T-cell (primary cell): Measurements from ENCODE around the gene PLEKHG7. TPM values are rescaled to one million over a fixed set of nuclear protein-coding genes. Genes with fewer than 3 reads are reported as not detected.

ENCODE experiments used
- ATAC-seq, 4 experiments: fragments of 200-7000 bp in 3 of 4; fragments of 150-1000 bp in 1 of 4; cut with Tn5 transposase; replicated peaks in 1 of 4; 1 replicate in 3 of 4; 2 replicates in 1 of 4; pipeline ENCODE4 v1.10.0; 2021; ENCODE audit warnings: moderate library complexity in 3 of 4, mild to moderate bottlenecking in 2 of 4, moderate number of reproducible peaks in 1 of 4
- CTCF ChIA-PET, 2 donors: fragments of 300-600 bp; sonication (Branson Sonifier 250); formaldehyde crosslinking; loops; one replicate each; lab custom pipeline; 2022; ENCODE audit warnings: antibody characterized with exemption in 2 of 2; lab: Charles Lee
- POLR2A ChIA-PET, 2 donors: fragments of 300-600 bp; sonication (Branson Sonifier 250); formaldehyde crosslinking; loops; one replicate each; lab custom pipeline; 2022; ENCODE audit warnings: antibody characterized with exemption in 2 of 2; lab: Charles Lee
- DNase-seq, 35 experiments: peaks; one replicate each; pipeline versions ENCODE4 v3.0.0 to v3.0.0-alpha.2; 2013 to 2023
- H3K27ac ChIP-seq: one replicate; pipeline ENCODE4 v1.5.1; 2013; ENCODE audit warnings: low read length
- H3K27me3 ChIP-seq, 2 experiments: replicated peaks in 1 of 2; 1 replicate in 1 of 2; 2 replicates in 1 of 2; pipeline versions ENCODE4 v1.6.1 to v1.7.0; 2013; ENCODE audit warnings: low read length in 1 of 2, mixed read lengths in 1 of 2; ENCODE audit not compliant: control insufficient read depth in 2 of 2, insufficient read depth in 2 of 2; ENCODE audit errors: extremely low read depth in 1 of 2
- H3K36me3 ChIP-seq, 2 donors: 1 replicate in 1 of 2; 2 replicates in 1 of 2; pipeline versions ENCODE4 v1.6.1 to v1.7.0; 2013; ENCODE audit warnings: low read length in 1 of 2; ENCODE audit not compliant: control insufficient read depth in 2 of 2, insufficient read depth in 1 of 2; ENCODE audit errors: extremely low read depth in 1 of 2
- H3K4me1 ChIP-seq, 2 experiments: 1 replicate in 1 of 2; 2 replicates in 1 of 2; pipeline versions ENCODE4 v1.6.1 to v1.7.0; 2013; ENCODE audit warnings: low read length in 2 of 2, mixed read lengths in 1 of 2; ENCODE audit not compliant: insufficient read depth in 2 of 2, control insufficient read depth in 1 of 2; ENCODE audit errors: extremely low read depth in 1 of 2
- H3K4me3 ChIP-seq, 2 donors: 1 replicate in 1 of 2; 2 replicates in 1 of 2; pipeline versions ENCODE4 v1.5.1 to v1.7.0; 2013; ENCODE audit warnings: mild to moderate bottlenecking in 2 of 2, low read length in 1 of 2, moderate library complexity in 1 of 2; ENCODE audit not compliant: control insufficient read depth in 1 of 2; ENCODE audit errors: extremely low read depth in 1 of 2
- H3K9me3 ChIP-seq: 2 replicates; pipeline ENCODE4 v1.7.0; 2013
- H3K27ac Mint-ChIP-seq, 2 donors: one replicate each; pipeline ENCODE4 v1.8.0; 2020 to 2021; ENCODE audit warnings: mild to moderate bottlenecking in 2 of 2, mixed read lengths in 2 of 2
- H3K27me3 Mint-ChIP-seq, 2 donors: one replicate each; pipeline ENCODE4 v1.8.0; 2021 to 2022; ENCODE audit warnings: mixed read lengths in 2 of 2
- H3K36me3 Mint-ChIP-seq: one replicate; pipeline ENCODE4 v1.8.0; 2021; ENCODE audit warnings: mixed read lengths
- H3K4me1 Mint-ChIP-seq, 3 donors: one replicate each; pipeline ENCODE4 v1.8.0; 2020 to 2022; ENCODE audit warnings: mixed read lengths in 3 of 3, mild to moderate bottlenecking in 1 of 3
- H3K4me3 Mint-ChIP-seq, 3 donors: one replicate each; pipeline ENCODE4 v1.8.0; 2020 to 2022; ENCODE audit warnings: mild to moderate bottlenecking in 3 of 3, mixed read lengths in 3 of 3, moderate library complexity in 3 of 3
- H3K9me3 Mint-ChIP-seq, 3 donors: one replicate each; pipeline ENCODE4 v1.8.0; 2020 to 2022; ENCODE audit warnings: mixed read lengths in 3 of 3
- WGBS: methylation state at CpG from one replicate; pipeline ENCODE4 v1.1.5; 2013; ENCODE audit warnings: missing lambda C conversion rate; ENCODE audit not compliant: insufficient coverage; 5-methylcytosine and 5-hydroxymethylcytosine counted together
- total RNA-seq, 35 experiments: library from RNA in 6 of 35; stranded (reverse) in 6 of 35; fragments of 120-200 nt in 1 of 35; gene quantifications; one replicate each; pipeline versions ENCODE4 v1.2.1 to v1.2.4 and lab custom pipeline; 2013 to 2026

PLEKHG7 gene
- total RNA-seq, 5 donors from 2014 or later (not counting 1 experiment from before 2014, with no cell fraction given), result 0.13 to 0.30 (median 0.19) TPM; not detected in 2

DNA sequence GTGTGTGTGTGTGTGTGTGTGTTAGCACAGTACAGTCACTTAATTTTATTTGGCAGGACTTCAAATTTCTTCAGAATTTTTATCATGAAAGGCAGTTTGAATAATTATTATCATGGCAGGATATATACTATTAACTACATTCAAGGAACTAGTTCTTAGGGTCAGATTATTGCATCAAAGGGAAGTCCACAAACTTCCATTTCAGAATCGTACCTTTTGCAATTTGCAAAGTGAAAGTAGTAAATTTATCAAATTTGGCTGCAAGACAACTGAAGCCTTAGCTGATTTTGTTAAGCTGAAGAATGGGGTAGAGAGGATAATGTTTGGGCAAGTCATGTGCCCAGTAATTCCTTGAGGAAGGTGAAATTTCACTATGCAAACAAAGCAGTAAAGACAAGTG lies 68.2 kb downstream of the PLEKHG7 start:
- no CpG with 5 or more reads among the region's 1 CpG for WGBS
- H3K27me3 Mint-ChIP-seq, result no peaks in the 10 kb centered on the region
- peak overlapping the region; percentile 28 to 37 for H3K27ac Mint-ChIP-seq
- Histone ChIP-seq H3K9me3 (no peaks in the 10 kb centered on the region), H3K4me1 (peaks cover 4 to 15% of the 10 kb centered on the region in 2 experiments), H3K36me3 (peaks cover 0 to 3% of the 10 kb centered on the region in 2 donors), H3K27me3 (no peaks in the 10 kb centered on the region), H3K4me3 (no peak overlapping the region), H3K27ac (no peak overlapping the region)
- H3K36me3 Mint-ChIP-seq, result peaks cover 6% of the 10 kb centered on the region
- ATAC-seq (no peak), DNase-seq (no peak)
- H3K4me1 Mint-ChIP-seq, result peaks cover 25 to 30% (median 28%) of the 10 kb centered on the region in 3 donors
- no peak overlapping the region for H3K4me3 Mint-ChIP-seq
- H3K9me3 Mint-ChIP-seq, result no peaks in the 10 kb centered on the region
- ChIA-PET POLR2A (interaction anchor here in 1 of 2 donors (0.7 kb wide), 1 partner anchor 14 kb away, joined by 4 read pairs; no protein-coding TSS in a partner anchor), CTCF (interaction anchor here in 1 of 2 donors (1.0 kb wide), 1 partner anchor 13 kb away, joined by 3 read pairs; no protein-coding TSS in a partner anchor)

DNA sequence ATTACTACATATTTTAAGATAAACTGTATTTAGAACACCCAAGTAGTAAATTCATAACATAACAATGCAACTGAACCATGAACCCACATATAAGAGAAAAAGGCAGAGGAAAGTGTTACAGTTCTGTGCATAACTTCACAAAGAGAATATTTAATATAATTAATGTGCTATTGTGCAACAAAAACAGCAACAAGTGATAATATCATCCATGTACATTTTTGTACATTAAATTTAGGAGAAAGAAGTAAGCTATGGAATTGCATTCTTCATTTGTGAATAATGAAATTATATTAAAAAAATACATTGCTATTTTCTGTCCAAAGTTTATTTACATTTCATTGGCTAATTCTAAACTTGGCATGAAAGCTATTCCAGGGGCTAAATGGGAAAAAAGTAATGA lies 72.6 kb downstream of the PLEKHG7 start:
- H3K4me3 Mint-ChIP-seq, result no peak overlapping the region
- H3K27ac Mint-ChIP-seq, result no peak overlapping the region
- no peak overlapping the region for H3K27ac ChIP-seq
- ATAC-seq (no peak), DNase-seq (no peak)
- no peaks in the 10 kb centered on the region for H3K9me3 Mint-ChIP-seq
- H3K36me3 ChIP-seq, result peaks cover 0 to 17% of the 10 kb centered on the region in 2 donors
- POLR2A ChIA-PET, result no interaction called here
- peaks cover 9 to 14% (median 10%) of the 10 kb centered on the region in 3 donors for H3K4me1 Mint-ChIP-seq
- CTCF ChIA-PET, result interaction anchor here in 1 of 2 donors (0.6 kb wide), 1 partner anchor 644 kb away, joined by 4 read pairs; no protein-coding TSS in a partner anchor
- no peak overlapping the region for H3K4me3 ChIP-seq
- peaks cover 30% of the 10 kb centered on the region for H3K36me3 Mint-ChIP-seq
- H3K27me3 ChIP-seq, result no peaks in the 10 kb centered on the region
- H3K4me1 ChIP-seq, result no peaks in the 10 kb centered on the region
- no peaks in the 10 kb centered on the region for H3K9me3 ChIP-seq
- no peaks in the 10 kb centered on the region for H3K27me3 Mint-ChIP-seq

DNA sequence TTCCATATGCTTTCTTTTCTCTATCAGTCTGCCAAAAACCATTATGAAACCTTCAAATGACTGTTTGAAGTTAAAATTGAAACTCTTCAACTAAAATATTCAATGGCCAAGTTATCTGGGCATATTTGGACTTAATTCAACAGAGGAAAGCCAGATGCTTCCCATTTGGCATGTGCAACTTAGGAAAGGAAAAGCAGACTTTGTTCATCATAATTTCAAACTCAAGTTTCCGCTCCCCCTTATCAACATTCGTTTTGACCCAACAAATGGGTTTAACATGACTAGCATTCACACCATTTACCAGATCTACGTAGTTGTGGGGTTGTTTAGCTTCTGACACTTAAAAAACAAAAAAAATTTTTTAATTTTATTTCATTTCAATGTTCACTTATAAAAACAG lies 75.7 kb downstream of the PLEKHG7 start:
- CTCF ChIA-PET, result interaction anchor here (0.5 to 0.6 kb wide), 2 partner anchors 588 to 614 kb away, joined by 3 read pairs; no protein-coding TSS in a partner anchor
- no peaks in the 10 kb centered on the region for H3K27me3 Mint-ChIP-seq
- peaks cover 40% of the 10 kb centered on the region for H3K36me3 Mint-ChIP-seq
- no CpG with 5 or more reads among the region's 3 CpGs for WGBS
- no peaks in the 10 kb centered on the region for H3K4me1 Mint-ChIP-seq
- no peak overlapping the region for H3K4me3 Mint-ChIP-seq
- ATAC-seq, result no peak
- Histone ChIP-seq H3K27me3 (no peaks in the 10 kb centered on the region), H3K36me3 (peaks cover 0 to 34% of the 10 kb centered on the region in 2 donors), H3K27ac (no peak overlapping the region), H3K4me3 (no peak overlapping the region), H3K9me3 (no peaks in the 10 kb centered on the region), H3K4me1 (no peaks in the 10 kb centered on the region)
- H3K9me3 Mint-ChIP-seq, result no peaks in the 10 kb centered on the region
- POLR2A ChIA-PET, result interaction anchor here (0.5 kb wide), 2 partner anchors 454 to 656 kb away, joined by 4 read pairs; no protein-coding TSS in a partner anchor
- no peak for DNase-seq
- H3K27ac Mint-ChIP-seq, result no peak overlapping the region

DNA sequence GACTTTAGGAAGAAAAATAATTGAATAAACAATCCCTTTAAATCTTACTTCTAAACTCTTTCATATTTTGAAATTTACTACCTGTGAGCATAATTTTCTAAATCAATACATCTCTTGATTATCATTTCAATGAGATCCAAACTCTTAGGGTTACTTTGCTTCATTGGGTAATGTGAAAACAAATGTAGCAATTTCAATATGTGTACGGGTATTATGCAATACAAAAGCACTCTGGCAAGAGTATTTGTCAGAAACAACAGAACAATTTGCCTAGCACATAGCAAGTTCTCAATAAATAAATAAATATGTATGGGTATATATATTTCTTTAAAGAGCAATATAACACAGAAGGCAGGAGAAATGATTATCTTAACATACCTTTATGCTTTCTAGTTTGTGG lies 77.1 kb downstream of the PLEKHG7 start:
- Histone ChIP-seq H3K27me3 (no peaks in the 10 kb centered on the region), H3K4me3 (no peak overlapping the region), H3K9me3 (no peaks in the 10 kb centered on the region), H3K27ac (no peak overlapping the region), H3K4me1 (no peaks in the 10 kb centered on the region), H3K36me3 (peaks cover 0 to 35% of the 10 kb centered on the region in 2 donors)
- ChIA-PET POLR2A (no interaction called here), CTCF (no interaction called here)
- no peak for ATAC-seq
- Mint-ChIP-seq H3K36me3 (peaks cover 42% of the 10 kb centered on the region), H3K4me1 (no peaks in the 10 kb centered on the region), H3K27me3 (no peaks in the 10 kb centered on the region), H3K27ac (no peak overlapping the region), H3K4me3 (no peak overlapping the region), H3K9me3 (no peaks in the 10 kb centered on the region)
- DNase-seq, result no peak
- no CpG with 5 or more reads among the region's 1 CpG for WGBS

DNA sequence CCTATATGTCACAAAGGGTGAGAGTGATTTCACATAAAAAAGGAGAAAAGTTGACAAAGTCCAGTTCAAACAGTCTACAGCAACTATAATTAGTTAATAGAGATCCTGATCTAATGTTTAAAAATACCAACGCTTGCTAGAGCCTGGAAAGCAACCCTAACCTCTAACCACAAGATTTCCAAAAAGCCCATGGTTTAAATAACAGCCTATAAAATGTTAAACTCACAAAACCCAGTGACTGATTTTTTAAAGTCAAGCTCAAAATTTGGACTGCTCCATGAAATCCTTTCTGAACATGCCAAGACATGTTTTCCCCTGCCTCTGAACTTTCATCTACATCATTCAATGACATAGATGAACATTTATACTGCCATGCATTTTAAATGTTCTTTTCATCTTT lies 81.6 kb downstream of the PLEKHG7 start:
- DNase-seq (no peak), ATAC-seq (no peak)
- POLR2A ChIA-PET, result interaction anchor here in 1 of 2 donors (0.5 kb wide), 1 partner anchor 508 kb away, joined by 3 read pairs; no protein-coding TSS in a partner anchor
- peaks cover 6 to 10% (median 8%) of the 10 kb centered on the region in 3 donors for H3K4me1 Mint-ChIP-seq
- no peak overlapping the region for H3K4me3 Mint-ChIP-seq
- Histone ChIP-seq H3K27ac (no peak overlapping the region), H3K4me1 (peaks cover 0 to under 1% of the 10 kb centered on the region in 2 experiments), H3K4me3 (no peak overlapping the region), H3K27me3 (no peaks in the 10 kb centered on the region), H3K9me3 (no peaks in the 10 kb centered on the region), H3K36me3 (peaks cover 0 to 20% of the 10 kb centered on the region in 2 donors)
- no peaks in the 10 kb centered on the region for H3K27me3 Mint-ChIP-seq
- CTCF ChIA-PET, result interaction anchor here (0.6 to 3.7 kb wide), 21 partner anchors 10 to 1318 kb away, joined by 3 to 23 read pairs (median 4); partner anchors contain the start of gene EEA1 (in 2 of the 2)
- no CpG with 5 or more reads among the region's 1 CpG for WGBS
- no peak overlapping the region for H3K27ac Mint-ChIP-seq
- peaks cover 16% of the 10 kb centered on the region for H3K36me3 Mint-ChIP-seq
- no peaks in the 10 kb centered on the region for H3K9me3 Mint-ChIP-seq

DNA sequence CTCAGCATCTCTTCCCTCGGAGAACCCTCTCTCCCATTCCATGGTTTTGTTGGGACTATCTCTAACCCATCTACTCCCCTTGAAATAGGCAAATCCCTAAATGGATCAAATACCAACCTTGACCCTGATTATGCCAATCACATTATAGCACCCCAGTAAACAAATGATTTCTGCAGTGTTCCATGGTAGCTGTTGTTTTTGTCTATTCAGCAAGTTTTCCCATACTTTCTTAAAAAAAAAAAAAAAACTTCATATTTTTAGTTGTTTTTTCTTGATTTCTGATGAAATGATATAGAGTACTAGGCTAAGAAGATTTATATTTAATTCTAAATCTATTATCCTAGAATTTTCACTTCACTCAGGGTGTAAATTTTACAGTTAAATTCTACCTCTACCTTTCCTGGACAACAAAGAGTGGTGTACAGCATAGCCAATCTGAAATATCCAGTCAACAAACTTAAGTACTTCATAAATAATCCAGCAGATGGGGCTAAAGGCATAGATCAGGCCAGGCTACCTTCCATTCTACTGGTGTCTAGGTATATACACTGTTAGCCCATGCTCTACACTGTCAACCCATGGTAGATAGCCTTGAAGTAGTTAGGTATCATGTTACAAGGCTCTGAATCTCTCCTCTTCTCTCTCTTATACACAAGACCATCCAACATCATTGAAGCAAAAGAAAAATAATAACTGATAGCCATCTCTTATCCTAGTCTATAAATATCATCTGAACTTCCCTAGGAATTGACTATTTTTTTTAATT lies 82.2 kb downstream of the PLEKHG7 start:
- ChIA-PET POLR2A (interaction anchor here in 1 of 2 donors (0.6 kb wide), 1 partner anchor 647 kb away, joined by 3 read pairs; no protein-coding TSS in a partner anchor), CTCF (interaction anchor here (0.5 to 3.7 kb wide), 27 partner anchors 11 to 1317 kb away, joined by 3 to 23 read pairs (median 4); partner anchors contain the start of gene EEA1 (in 2 of the 2))
- ATAC-seq (peak; percentile 96 to 99 (median 98)), DNase-seq (peak in 22 of 35 experiments; percentile 1 to 78 (median 14))
- Histone ChIP-seq H3K27me3 (no peaks in the 10 kb centered on the region), H3K4me3 (no peak overlapping the region), H3K4me1 (peaks cover 0 to 3% of the 10 kb centered on the region in 2 experiments), H3K36me3 (peaks cover 0 to 20% of the 10 kb centered on the region in 2 donors), H3K9me3 (no peaks in the 10 kb centered on the region), H3K27ac (no peak overlapping the region)
- no peaks in the 10 kb centered on the region for H3K27me3 Mint-ChIP-seq
- peaks cover 12 to 16% (median 14%) of the 10 kb centered on the region in 3 donors for H3K4me1 Mint-ChIP-seq
- peaks cover 19% of the 10 kb centered on the region for H3K36me3 Mint-ChIP-seq
- H3K9me3 Mint-ChIP-seq, result no peaks in the 10 kb centered on the region
- no peak overlapping the region for H3K4me3 Mint-ChIP-seq
- WGBS, result 67% methylated on average over 1 of the region's 1 CpG
- no peak overlapping the region for H3K27ac Mint-ChIP-seq
